Osteocyte (in vitro differentiated cells): Measurements from ENCODE around the gene ADM2. TPM values are rescaled to one million over a fixed set of nuclear protein-coding genes. Genes with fewer than 3 reads are reported as not detected.

Source experiments
- DNase-seq: peaks from one replicate; pipeline ENCODE4 v3.0.0; 2021; ENCODE audit warnings: mixed read lengths; ENCODE audit not compliant: unreplicated experiment; ENCODE audit errors: extremely low spot score
- H3K27ac Mint-ChIP-seq: one replicate; pipeline ENCODE4 v1.8.0; 2021; ENCODE audit warnings: mild to moderate bottlenecking, mixed read lengths; ENCODE audit not compliant: unreplicated experiment
- H3K27me3 Mint-ChIP-seq: one replicate; pipeline ENCODE4 v1.8.0; 2021; ENCODE audit warnings: mixed read lengths; ENCODE audit not compliant: unreplicated experiment
- H3K36me3 Mint-ChIP-seq: one replicate; pipeline ENCODE4 v1.8.0; 2021; ENCODE audit warnings: mixed read lengths; ENCODE audit not compliant: unreplicated experiment
- H3K4me1 Mint-ChIP-seq: one replicate; pipeline ENCODE4 v1.8.0; 2021; ENCODE audit warnings: mixed read lengths; ENCODE audit not compliant: unreplicated experiment
- H3K4me3 Mint-ChIP-seq: one replicate; pipeline ENCODE4 v1.8.0; 2021; ENCODE audit warnings: mild to moderate bottlenecking, moderate library complexity, mixed read lengths; ENCODE audit not compliant: unreplicated experiment
- H3K9me3 Mint-ChIP-seq: one replicate; pipeline ENCODE4 v1.8.0; 2021; ENCODE audit warnings: mixed read lengths; ENCODE audit not compliant: unreplicated experiment
- total RNA-seq: library from RNA; stranded (reverse); gene quantifications from 2 replicates; pipeline ENCODE4 v1.2.1, GENCODE V29; 2021
- TF ChIP-seq, protein P1 (sequence below): fragments of 200-600 bp; sonication (generic); IDR thresholded peaks from 2 replicates; pipeline ENCODE4 v1.5.0; 2021; ENCODE audit warnings: antibody characterized with exemption, mild to moderate bottlenecking, moderate library complexity

ADM2 gene
- total RNA-seq, 1 donor from 2014 or later, result 21.1 TPM

GRCh38 chr22:50473855-50474671, 7.3 kb upstream of the ADM2 start:
- peaks cover 37% of the 10 kb centered on the region for H3K4me1 Mint-ChIP-seq
- no peak for DNase-seq
- peak overlapping the region; percentile 90 for H3K4me3 Mint-ChIP-seq
- H3K36me3 Mint-ChIP-seq, result no peaks in the 10 kb centered on the region
- H3K9me3 Mint-ChIP-seq, result no peaks in the 10 kb centered on the region
- TF ChIP-seq, protein P1, sequence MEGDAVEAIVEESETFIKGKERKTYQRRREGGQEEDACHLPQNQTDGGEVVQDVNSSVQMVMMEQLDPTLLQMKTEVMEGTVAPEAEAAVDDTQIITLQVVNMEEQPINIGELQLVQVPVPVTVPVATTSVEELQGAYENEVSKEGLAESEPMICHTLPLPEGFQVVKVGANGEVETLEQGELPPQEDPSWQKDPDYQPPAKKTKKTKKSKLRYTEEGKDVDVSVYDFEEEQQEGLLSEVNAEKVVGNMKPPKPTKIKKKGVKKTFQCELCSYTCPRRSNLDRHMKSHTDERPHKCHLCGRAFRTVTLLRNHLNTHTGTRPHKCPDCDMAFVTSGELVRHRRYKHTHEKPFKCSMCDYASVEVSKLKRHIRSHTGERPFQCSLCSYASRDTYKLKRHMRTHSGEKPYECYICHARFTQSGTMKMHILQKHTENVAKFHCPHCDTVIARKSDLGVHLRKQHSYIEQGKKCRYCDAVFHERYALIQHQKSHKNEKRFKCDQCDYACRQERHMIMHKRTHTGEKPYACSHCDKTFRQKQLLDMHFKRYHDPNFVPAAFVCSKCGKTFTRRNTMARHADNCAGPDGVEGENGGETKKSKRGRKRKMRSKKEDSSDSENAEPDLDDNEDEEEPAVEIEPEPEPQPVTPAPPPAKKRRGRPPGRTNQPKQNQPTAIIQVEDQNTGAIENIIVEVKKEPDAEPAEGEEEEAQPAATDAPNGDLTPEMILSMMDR, result no peak
- peak overlapping the region; percentile 88 for H3K27ac Mint-ChIP-seq
- H3K27me3 Mint-ChIP-seq, result no peaks in the 10 kb centered on the region

DNA sequence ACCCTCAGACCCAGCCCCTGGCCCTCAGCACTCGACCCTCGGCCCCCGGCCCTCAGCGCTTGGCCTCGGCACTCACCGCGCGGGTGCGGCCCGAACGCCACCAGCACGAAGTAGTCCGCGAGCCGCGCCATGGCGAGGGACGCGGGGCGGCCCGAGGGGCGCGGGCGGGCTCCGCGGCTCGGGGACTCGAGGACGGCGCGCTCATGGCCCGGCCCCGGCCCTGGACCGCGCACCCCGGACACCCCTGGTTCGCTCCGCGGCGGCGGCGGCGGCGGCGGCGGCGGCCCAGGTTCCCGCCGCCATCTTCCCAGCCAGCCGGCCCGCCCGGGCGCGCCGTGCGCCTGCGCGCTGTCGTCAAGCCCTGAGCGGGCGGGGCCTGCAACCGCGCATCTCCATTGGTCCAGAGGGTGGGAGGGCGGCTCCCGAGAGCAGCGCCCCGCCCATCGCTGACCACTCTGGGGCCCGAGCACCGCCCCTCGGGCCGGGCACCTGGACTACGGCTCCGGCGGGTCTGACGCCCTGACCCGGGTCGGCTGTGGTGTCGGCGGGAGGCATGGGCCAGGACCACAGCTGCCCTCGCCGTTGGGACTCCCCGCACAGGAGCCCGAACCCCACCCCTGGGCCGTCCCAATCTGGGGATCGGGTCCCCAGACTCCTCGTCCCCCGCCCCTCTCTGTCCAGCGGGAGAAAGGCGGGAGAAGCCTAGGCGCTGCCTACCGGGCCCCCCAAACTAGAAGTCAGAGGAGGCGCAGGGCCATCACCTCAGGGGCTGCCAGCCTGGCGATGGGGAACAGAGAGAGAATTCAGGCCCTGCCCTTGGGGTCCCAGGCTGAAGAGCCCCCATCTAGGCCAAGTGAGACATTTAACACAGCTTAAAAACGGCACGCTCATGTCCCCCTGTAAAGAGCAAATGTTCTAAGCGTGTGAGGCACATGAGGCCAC, 6.4 kb upstream of the ADM2 start, which contains the start of gene SBF1:
Gene SBF1 (minus strand): TSS at position 326 of the 942 bp plus-strand sequence. CDS start 195 bp downstream, at position 131.
- peak within 1 kb of the TSS; percentile 88 for H3K27ac Mint-ChIP-seq
- DNase-seq, result peak; percentile 98
- H3K4me3 Mint-ChIP-seq, result peak within 1 kb of the TSS; percentile 90
- no peaks in the 10 kb centered on the region for H3K36me3 Mint-ChIP-seq
- peaks cover 4% of the 10 kb centered on the region for H3K27me3 Mint-ChIP-seq
- TF ChIP-seq, protein P1, result no peak
- peaks cover 37% of the 10 kb centered on the region for H3K4me1 Mint-ChIP-seq
- H3K9me3 Mint-ChIP-seq, result no peaks in the 10 kb centered on the region

DNA sequence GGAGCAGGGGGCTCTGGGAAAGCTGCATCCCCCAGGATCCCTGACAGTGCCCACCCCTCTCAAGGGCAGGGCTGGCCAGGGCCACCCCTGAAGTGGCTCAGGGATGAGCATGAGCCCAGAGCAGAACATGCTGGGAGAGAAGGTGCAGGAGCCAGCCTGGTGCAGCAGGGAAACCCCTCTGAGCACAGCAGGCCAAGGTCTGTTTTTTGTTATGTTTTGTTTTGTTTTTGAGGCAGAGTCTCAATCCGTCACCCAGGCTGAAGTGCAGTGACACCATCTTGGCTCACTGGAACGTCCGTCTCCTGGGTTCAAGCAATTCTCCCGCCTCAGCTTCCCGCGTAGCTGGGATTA, 5.7 kb upstream of the ADM2 start:
- H3K9me3 Mint-ChIP-seq, result no peaks in the 10 kb centered on the region
- peaks cover 30% of the 10 kb centered on the region for H3K4me1 Mint-ChIP-seq
- peak overlapping the region; percentile 61 for H3K4me3 Mint-ChIP-seq
- TF ChIP-seq, protein P1, result no peak
- no peaks in the 10 kb centered on the region for H3K36me3 Mint-ChIP-seq
- peak overlapping the region; percentile 23 for H3K27ac Mint-ChIP-seq
- no peak for DNase-seq
- H3K27me3 Mint-ChIP-seq, result peaks cover 9% of the 10 kb centered on the region

DNA sequence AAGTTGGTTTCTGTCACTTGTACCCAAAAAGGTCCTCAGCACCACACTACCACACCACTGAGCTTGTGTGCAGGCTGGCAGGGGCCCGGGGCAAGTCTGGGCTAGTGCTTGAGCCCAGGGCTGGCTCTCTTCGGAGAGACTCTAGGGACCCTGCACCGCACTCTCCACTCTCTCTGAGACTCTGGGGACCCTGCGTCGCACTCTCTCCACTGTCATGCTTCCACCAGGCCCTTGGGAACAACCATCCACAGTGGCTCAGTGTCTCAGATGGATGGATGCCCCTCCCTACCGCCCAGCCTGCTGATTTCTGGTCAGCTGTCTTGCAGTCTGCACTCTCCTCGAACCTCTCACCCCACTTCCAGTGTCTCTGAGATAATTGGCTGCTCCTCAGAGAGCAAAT, 4.5 kb upstream of the ADM2 start:
- DNase-seq, result no peak
- no peaks in the 10 kb centered on the region for H3K36me3 Mint-ChIP-seq
- H3K27ac Mint-ChIP-seq, result no peak overlapping the region
- H3K4me1 Mint-ChIP-seq, result peaks cover 26% of the 10 kb centered on the region
- TF ChIP-seq, protein P1, result no peak
- peaks cover 9% of the 10 kb centered on the region for H3K27me3 Mint-ChIP-seq
- peak overlapping the region; percentile 15 for H3K4me3 Mint-ChIP-seq
- no peaks in the 10 kb centered on the region for H3K9me3 Mint-ChIP-seq

DNA sequence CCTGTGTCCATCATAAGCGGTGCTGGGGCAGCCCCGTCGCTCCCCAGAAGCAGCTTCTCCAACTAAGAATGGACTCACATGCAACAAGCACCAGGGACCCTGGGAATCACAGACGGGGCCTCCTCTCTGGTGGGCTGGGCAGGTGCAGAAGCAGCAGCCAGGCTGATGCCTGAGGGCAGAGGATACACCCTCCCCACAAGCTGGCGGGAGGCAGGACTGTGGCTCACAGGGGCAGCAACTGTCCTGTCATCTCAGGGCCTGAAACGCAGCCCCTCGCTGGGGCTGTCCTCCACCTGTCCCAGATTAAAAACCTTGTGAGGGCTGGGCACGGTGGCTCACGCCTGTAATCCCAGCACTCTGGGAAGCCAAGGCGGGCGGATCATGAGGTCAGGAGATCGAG, 3.4 kb upstream of the ADM2 start:
- TF ChIP-seq, protein P1, result no peak
- Mint-ChIP-seq H3K9me3 (no peaks in the 10 kb centered on the region), H3K27me3 (peaks cover 9% of the 10 kb centered on the region), H3K4me1 (peaks cover 18% of the 10 kb centered on the region), H3K36me3 (no peaks in the 10 kb centered on the region), H3K4me3 (no peak overlapping the region), H3K27ac (no peak overlapping the region)
- DNase-seq, result no peak
